WTC11 (cell line): ENCODE data around the gene FIGNL2.

Experiments used
- GABPB1 ChIP-seq: sonication (generic); formaldehyde crosslinking; IDR thresholded peaks from 2 replicates; pipeline ENCODE4 v1.8.1; 2023; ENCODE audit warnings: mild to moderate bottlenecking, missing genetic modification reagents
- HMGXB4 ChIP-seq: sonication (generic); formaldehyde crosslinking; IDR thresholded peaks from 2 replicates; pipeline ENCODE4 v1.8.1; 2023; ENCODE audit warnings: mild to moderate bottlenecking, moderate library complexity, missing genetic modification reagents
- JUN ChIP-seq: sonication (generic); formaldehyde crosslinking; IDR thresholded peaks from 2 replicates; pipeline ENCODE4 v1.8.0; 2023; ENCODE audit warnings: mild to moderate bottlenecking, missing genetic modification reagents
- SP1 ChIP-seq: sonication (generic); formaldehyde crosslinking; conservative IDR thresholded peaks from 2 replicates; pipeline ENCODE4 v1.8.1; 2022; ENCODE audit warnings: missing genetic modification reagents
- TEAD1 ChIP-seq: sonication (generic); formaldehyde crosslinking; IDR thresholded peaks from 2 replicates; pipeline ENCODE4 v1.8.0; 2022; ENCODE audit warnings: mild to moderate bottlenecking, missing genetic modification reagents
- TEAD4 ChIP-seq: sonication (generic); formaldehyde crosslinking; IDR thresholded peaks from 2 replicates; pipeline ENCODE4 v1.8.0; 2022; ENCODE audit warnings: mild to moderate bottlenecking, missing genetic modification reagents
- ZNF121 ChIP-seq: sonication (generic); formaldehyde crosslinking; IDR thresholded peaks from 2 replicates; pipeline ENCODE4 v1.8.0; 2023; ENCODE audit warnings: missing genetic modification reagents
- TF ChIP-seq, protein P1 (sequence below): fragments of 200-600 bp; IDR thresholded peaks from 2 replicates; pipeline ENCODE4 v1.8.0; 2022; ENCODE audit warnings: antibody characterized with exemption
- TF ChIP-seq, protein P2 (sequence below): fragments of 250-450 bp; sonication (Bioruptor Pico); IDR thresholded peaks from 2 replicates; pipeline ENCODE4 v1.9.0; 2021; ENCODE audit warnings: moderate library complexity, mild to moderate bottlenecking, inconsistent platforms, borderline replicate concordance

- TF ChIP-seq, protein P1, sequence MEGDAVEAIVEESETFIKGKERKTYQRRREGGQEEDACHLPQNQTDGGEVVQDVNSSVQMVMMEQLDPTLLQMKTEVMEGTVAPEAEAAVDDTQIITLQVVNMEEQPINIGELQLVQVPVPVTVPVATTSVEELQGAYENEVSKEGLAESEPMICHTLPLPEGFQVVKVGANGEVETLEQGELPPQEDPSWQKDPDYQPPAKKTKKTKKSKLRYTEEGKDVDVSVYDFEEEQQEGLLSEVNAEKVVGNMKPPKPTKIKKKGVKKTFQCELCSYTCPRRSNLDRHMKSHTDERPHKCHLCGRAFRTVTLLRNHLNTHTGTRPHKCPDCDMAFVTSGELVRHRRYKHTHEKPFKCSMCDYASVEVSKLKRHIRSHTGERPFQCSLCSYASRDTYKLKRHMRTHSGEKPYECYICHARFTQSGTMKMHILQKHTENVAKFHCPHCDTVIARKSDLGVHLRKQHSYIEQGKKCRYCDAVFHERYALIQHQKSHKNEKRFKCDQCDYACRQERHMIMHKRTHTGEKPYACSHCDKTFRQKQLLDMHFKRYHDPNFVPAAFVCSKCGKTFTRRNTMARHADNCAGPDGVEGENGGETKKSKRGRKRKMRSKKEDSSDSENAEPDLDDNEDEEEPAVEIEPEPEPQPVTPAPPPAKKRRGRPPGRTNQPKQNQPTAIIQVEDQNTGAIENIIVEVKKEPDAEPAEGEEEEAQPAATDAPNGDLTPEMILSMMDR, result no peak
- TF ChIP-seq GABPB1 (CRISPR knock-in tag) (no peak), TEAD1 (CRISPR knock-in tag) (no peak), JUN (no peak), TEAD4 (CRISPR knock-in tag) (no peak), ZNF121 (no peak), HMGXB4 (CRISPR knock-in tag) (no peak), SP1 (CRISPR knock-in tag) (no peak)
- TF ChIP-seq, protein P2, sequence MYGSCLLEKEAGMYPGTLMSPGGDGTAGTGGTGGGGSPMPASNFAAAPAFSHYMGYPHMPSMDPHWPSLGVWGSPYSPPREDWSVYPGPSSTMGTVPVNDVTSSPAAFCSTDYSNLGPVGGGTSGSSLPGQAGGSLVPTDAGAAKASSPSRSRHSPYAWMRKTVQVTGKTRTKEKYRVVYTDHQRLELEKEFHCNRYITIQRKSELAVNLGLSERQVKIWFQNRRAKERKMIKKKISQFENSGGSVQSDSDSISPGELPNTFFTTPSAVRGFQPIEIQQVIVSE (CRISPR knock-in tag), result no peak
These were observed 20.3 kb downstream of the FIGNL2 start for GRCh38 chr12:51827925-51828818.
